Measurements from ENCODE around the gene B9D2.

B9D2 gene

DNA sequence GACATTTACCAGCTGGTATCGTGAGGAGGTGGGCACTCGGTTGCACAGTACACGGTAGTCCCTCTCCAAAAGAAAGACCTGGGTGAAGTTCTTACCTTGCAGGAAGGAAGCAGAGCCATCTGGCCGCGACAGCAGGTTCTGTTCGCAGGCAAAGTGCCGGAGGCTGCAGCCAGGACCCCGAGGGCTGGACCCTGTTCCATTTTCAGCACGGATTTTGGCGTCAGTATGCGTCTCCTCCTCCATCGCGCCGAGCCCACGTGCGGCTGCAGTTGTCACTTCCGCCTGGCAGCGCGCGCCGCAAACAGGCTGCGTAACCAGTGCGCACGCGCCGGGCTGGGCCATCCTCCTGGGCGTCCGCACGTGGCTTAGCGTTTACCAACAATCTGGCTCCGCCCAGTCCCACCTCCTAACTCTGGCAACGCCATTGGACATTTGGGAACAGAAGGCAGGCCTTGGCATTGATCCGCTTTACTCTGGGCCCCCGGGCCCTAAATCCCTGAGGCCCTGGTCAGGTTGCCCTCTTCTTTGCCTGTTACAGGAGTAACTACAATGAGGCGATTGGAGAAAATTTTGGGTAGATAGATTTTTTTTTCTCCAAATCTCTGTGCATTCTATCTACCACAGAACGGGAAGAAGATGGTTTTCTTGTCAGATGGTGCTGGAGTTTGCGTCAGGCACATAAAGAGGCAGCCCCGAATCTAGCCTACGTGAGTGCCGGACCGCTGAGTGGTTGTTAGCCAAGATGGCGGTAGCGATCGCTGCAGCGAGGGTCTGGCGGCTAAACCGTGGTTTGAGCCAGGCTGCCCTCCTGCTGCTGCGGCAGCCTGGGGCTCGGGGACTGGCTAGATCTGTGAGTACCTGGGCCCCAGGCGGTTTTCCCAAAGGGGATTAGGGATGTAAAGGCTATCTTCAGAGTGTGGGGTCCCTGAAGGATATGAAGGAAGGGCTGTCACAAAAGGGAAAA, 33.4 kb upstream of the B9D2 start, which contains the start of the genes BCKDHA and EXOSC5 (continued):
- TF ChIP-seq, protein P1, sequence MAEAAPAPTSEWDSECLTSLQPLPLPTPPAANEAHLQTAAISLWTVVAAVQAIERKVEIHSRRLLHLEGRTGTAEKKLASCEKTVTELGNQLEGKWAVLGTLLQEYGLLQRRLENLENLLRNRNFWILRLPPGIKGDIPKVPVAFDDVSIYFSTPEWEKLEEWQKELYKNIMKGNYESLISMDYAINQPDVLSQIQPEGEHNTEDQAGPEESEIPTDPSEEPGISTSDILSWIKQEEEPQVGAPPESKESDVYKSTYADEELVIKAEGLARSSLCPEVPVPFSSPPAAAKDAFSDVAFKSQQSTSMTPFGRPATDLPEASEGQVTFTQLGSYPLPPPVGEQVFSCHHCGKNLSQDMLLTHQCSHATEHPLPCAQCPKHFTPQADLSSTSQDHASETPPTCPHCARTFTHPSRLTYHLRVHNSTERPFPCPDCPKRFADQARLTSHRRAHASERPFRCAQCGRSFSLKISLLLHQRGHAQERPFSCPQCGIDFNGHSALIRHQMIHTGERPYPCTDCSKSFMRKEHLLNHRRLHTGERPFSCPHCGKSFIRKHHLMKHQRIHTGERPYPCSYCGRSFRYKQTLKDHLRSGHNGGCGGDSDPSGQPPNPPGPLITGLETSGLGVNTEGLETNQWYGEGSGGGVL (tag by site-specific recombination; IDR thresholded peaks at IDR 0.05) = no peak
- TF ChIP-seq ZNF776 (tag by site-specific recombination; IDR thresholded peaks at IDR 0.05; ENCODE audit: borderline replicate concordance) = no peak

- ChIA-PET POLR2A (interaction anchor here (0.7 to 0.9 kb wide), 2 partner anchors 45 to 53 kb away, joined by 3 read pairs; partner anchors contain the start of gene DMAC2), CTCF (interaction anchor here (0.7 to 1.0 kb wide), 2 partner anchors 15 to 1042 kb away, joined by 3 read pairs; no protein-coding TSS in a partner anchor)
Observed at GRCh38 chr19:41395355-41395754, 31.4 kb upstream of the B9D2 start.

More at GRCh38 chr19:41395355-41395754, 31.4 kb upstream of the B9D2 start:
- peaks cover 17% of the 10 kb centered on the region in 2 experiments for H3K36me3 ChIP-seq (ENCODE audit: control insufficient read depth in 2 of 2, insufficient read depth in 1 of 2, low read length in 2 of 2)
- H3K4me3 ChIP-seq (ENCODE audit: low read depth, low read length) = no peak overlapping the region
- TF ChIP-seq, protein P2, sequence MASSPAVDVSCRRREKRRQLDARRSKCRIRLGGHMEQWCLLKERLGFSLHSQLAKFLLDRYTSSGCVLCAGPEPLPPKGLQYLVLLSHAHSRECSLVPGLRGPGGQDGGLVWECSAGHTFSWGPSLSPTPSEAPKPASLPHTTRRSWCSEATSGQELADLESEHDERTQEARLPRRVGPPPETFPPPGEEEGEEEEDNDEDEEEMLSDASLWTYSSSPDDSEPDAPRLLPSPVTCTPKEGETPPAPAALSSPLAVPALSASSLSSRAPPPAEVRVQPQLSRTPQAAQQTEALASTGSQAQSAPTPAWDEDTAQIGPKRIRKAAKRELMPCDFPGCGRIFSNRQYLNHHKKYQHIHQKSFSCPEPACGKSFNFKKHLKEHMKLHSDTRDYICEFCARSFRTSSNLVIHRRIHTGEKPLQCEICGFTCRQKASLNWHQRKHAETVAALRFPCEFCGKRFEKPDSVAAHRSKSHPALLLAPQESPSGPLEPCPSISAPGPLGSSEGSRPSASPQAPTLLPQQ (tag by site-specific recombination; IDR thresholded peaks at IDR 0.05) = no peak
- TF ChIP-seq PRDM2 (tag by site-specific recombination; IDR thresholded peaks at IDR 0.05; ENCODE audit: borderline replicate concordance) (no peak), ZXDB (tag by site-specific recombination; IDR thresholded peaks at IDR 0.05) (no peak), ZNF707 (tag by site-specific recombination; IDR thresholded peaks at IDR 0.05) (no peak), ZNF791 (tag by site-specific recombination; IDR thresholded peaks at IDR 0.05) (no peak), ZNF292 (tag by site-specific recombination; IDR thresholded peaks at IDR 0.05; ENCODE audit: borderline replicate concordance, low read depth) (no peak), ZNF214 (tag by site-specific recombination; IDR thresholded peaks at IDR 0.05; ENCODE audit: borderline replicate concordance) (no peak), ZNF629 (tag by site-specific recombination; IDR thresholded peaks at IDR 0.05) (no peak), HOXD13 (CRISPR knock-in tag; IDR thresholded peaks at IDR 0.05; ENCODE audit: borderline replicate concordance) (no peak)
- TF ChIP-seq, protein P3, sequence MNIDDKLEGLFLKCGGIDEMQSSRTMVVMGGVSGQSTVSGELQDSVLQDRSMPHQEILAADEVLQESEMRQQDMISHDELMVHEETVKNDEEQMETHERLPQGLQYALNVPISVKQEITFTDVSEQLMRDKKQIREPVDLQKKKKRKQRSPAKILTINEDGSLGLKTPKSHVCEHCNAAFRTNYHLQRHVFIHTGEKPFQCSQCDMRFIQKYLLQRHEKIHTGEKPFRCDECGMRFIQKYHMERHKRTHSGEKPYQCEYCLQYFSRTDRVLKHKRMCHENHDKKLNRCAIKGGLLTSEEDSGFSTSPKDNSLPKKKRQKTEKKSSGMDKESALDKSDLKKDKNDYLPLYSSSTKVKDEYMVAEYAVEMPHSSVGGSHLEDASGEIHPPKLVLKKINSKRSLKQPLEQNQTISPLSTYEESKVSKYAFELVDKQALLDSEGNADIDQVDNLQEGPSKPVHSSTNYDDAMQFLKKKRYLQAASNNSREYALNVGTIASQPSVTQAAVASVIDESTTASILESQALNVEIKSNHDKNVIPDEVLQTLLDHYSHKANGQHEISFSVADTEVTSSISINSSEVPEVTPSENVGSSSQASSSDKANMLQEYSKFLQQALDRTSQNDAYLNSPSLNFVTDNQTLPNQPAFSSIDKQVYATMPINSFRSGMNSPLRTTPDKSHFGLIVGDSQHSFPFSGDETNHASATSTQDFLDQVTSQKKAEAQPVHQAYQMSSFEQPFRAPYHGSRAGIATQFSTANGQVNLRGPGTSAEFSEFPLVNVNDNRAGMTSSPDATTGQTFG (tag by site-specific recombination; IDR thresholded peaks at IDR 0.05; ENCODE audit: borderline replicate concordance) = no peak
- H3K27ac ChIP-seq (ENCODE audit: extremely low read depth, low read depth, low read length) = no peak overlapping the region
- peaks cover 11% of the 10 kb centered on the region; the same call in 1 of the 2 replicates for H3K4me1 ChIP-seq (ENCODE audit: control insufficient read depth, insufficient read depth, low read length)
- H3K9me3 ChIP-seq (ENCODE audit: control insufficient read depth, insufficient read depth, low read depth, low read length) = no peaks in the 10 kb centered on the region
